TTC549 (cell line): ENCODE results near the gene MAGI1.
"Not testable (repeated sequence)": the region's sequence is repeated elsewhere in the genome, so short reads cannot be mapped to it uniquely, and the experiment has no call there.

Experiments
- FAIRE-seq: peaks from 2 replicates; lab custom pipeline; 2012; peaks lifted over from hg19 to GRCh38; lab: Jason Lieb, UNC

Gene MAGI1

DNA sequence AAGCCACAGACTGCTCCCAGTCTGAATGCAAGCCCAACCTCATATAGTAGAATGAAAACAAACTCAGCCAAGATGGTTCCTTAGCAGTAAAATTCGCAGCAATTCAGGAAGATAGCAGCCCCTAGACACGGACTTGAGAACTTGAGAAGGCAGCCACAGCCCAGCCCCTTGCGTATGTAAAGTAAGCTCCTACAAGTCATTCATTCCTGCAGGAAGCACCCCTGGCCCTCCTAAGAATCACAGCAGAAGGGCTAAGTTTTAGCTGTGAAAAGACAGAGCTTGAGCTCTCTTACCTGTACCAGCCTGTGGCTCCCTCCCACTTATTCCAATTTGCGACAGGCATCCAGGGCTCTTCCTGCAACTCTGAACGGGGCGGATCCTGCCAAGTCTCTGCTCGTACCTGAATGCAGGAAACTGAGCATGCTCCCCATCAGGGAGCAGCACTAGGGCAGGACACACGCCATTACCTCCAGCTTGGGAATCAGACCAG, 136.4 kb downstream of the MAGI1 start:
- FAIRE-seq: no peak

DNA sequence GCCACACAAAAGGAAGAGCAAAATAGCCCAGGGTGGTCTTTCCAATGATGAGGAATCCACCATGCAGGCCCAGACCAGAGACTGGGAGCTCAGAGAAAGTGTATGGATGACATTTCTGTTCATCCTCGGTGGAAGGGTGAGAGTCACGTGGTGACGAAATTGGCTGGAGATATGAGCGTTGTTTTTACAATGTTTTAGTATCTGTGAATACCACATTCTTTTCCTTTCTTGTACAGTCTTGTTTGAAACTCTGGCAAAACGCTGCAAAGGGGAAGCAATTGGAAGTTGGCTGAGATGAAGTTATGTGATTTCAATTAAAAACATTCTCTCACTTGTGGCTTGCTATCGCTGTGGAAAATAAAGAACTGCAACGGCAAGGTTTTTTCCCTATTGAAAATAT, 137.5 kb downstream of the MAGI1 start:
- no peak for FAIRE-seq

DNA sequence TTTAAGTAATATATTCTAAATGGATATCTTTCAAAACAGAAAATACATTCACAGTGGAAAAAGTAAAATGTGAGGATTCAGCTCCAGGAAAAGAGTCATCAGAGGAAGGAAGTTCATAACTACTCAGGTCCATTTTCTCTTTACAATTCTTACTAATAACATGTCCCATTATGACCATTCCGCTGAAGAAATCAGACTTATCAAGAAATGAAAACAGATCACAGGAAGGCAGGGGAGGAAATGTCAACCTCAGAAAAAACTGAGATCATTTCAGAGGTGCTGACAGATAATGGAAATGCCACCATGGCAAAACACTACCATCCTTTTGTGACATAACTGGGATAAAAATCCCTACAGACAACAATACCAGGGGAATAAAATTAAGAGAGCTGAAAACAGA, 139.5 kb downstream of the MAGI1 start:
- FAIRE-seq: no peak

DNA sequence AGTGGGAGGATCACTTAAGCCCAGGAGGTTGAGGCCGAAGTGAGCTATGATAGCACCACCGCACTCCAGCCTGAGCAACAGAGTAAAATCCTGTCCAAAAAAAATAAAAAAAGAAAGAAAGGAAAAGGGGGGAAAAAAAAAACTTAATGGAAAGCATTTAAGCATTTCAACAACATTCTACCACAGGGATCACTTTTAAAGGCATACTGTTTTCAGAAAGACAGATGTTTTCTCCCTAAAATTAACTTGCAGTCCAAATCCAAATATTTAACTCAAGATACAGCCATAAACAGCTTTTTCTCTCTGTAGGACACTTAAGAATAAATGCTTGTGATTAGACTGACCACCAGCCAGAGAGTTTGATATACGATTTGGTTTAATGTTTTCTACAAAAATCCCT, 141.0 kb downstream of the MAGI1 start:
- FAIRE-seq: no peak

DNA sequence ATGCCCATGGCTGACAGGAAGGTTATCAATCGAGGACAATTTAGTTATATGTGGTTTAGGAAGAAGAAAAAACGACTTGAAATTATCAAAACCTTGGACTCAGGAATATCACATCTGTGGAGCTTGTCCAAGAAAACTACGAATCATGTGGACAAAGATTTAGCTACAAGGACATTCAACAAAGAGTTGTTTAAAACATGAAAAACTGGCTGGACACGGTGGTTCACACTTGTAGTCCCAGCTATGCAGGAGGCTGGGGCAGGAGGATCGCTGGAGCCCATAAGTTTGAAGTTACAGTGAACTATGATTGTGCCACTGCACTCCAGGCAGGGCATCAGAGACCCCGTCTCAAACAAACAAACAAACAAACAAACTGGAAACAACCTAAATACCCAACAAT, 142.4 kb downstream of the MAGI1 start:
- no peak for FAIRE-seq

DNA sequence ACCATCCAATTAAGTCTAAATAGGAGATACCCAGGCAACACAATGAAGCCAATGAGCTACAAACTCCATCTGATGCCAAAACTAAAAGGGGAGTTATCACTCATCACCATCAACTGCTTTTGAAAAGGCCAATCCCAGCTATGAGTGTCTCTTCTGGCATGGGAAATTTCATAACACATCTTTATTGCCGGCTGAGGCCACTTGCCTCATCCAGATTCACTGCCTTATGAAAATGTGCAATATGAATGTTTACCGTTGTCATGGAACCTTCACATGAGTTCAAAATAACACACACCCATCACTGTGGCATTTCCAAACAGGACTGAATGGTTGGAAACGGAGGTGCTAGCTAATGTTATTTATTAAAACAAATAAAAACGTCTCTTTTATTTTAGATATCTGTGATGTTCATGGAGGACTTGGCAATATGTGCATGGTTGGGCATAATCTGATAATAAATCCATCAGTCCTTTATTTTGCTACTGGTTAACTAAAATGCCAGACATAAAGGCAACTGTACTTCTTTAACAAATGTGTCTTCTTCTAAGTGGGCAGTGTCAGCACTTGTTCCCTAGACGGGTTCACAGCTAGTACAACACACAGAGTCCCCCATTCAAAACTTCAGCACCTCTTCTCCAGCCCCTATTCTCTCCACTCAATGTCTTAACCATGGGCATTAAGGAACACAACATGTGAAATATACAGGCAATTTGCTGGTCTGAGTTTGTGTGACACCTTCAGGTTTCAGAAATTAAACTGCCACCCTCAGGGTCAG, 143.9 kb downstream of the MAGI1 start:
- FAIRE-seq: no peak

DNA sequence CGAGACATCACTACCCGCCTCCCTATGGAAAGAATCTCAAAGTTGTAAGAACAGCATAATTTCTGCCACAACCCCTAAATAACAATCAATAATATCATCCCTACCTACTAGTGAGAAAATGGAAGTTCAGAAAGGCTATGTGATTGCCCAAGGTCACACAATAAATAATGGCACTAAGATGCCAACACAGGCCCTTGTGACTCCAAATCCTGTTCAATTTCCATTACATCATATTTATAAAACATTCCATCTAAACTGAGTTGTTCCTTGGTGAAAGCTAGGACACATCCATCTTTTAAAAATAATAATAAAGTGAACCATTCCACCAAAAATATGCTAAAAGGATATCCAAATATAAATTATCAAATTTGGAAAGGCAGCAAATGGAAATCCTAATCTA, 144.6 kb downstream of the MAGI1 start:
- FAIRE-seq: no peak

DNA sequence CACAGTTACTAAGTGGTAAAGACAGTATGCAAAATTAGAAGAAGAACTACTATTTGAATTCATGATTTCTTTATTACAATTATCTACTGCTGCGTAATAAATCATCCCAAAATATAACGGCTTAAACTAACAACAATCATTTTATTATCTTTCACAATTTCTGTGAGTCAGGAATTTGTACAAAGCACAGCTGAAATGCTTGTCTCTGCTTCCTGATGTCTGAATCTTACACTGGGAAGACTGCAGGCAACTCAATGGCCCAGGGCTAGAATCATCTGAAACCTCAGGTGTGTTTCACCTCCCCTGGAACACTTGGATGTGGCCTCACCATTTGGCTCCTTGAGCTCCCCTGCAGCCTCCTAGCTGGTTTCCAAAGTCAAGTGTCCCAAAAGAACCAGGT, 145.1 kb downstream of the MAGI1 start:
- no peak for FAIRE-seq

DNA sequence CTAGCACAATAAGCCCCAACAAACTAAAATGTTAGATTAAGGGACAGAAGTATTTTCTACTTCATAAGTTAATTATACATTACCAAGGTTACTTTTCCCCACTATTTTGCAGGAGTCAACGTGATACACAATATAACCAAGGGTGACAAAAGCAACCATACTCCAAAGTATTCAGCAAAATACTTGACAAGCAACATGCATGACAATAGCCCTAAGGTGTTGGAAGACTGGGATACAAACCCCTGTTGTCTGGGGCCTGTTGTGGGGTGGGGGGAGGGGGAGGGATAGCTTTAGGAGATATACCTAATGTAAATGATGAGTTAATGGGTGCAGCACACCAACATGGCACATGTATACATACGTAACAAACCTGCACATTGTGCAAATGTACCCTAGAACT, 147.2 kb downstream of the MAGI1 start:
- FAIRE-seq: not testable (repeated sequence)

DNA sequence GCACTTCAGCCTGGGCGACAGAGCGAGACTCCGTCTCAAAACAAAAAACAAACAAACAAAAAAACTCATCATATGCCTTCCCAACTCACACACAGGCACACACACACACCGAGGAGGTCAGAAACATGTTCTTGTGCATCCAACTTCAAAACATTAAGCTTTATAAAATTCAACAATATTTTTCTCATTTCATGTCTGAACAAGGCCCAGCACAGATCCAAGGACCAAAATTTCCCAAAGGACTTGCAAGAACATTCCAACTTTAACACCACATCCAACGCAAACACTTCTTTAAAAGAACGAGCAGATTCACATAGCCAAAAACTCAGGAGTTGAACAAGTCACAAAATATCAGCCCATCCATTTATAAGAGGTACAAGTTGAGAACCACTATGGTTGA, 148.4 kb downstream of the MAGI1 start:
- FAIRE-seq: no peak

DNA sequence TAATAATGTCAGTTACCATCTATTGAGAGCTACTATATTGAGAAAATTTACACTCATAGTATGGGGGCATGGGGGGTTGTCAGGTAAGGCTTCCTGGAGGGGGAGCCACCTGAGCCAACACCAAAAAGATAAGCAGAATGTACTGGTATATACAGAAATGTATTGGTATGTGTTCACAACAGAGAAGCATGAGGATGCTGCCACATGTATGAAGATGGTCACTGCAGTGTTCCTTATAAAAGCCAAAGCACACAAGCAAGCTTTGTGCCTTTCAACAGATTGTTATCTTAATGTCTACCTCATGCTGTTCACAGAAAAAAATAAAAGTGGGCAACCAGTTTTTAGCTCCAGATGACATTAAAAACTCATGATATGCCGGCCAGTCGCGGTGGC, 149.0 kb downstream of the MAGI1 start:
- no peak for FAIRE-seq

DNA sequence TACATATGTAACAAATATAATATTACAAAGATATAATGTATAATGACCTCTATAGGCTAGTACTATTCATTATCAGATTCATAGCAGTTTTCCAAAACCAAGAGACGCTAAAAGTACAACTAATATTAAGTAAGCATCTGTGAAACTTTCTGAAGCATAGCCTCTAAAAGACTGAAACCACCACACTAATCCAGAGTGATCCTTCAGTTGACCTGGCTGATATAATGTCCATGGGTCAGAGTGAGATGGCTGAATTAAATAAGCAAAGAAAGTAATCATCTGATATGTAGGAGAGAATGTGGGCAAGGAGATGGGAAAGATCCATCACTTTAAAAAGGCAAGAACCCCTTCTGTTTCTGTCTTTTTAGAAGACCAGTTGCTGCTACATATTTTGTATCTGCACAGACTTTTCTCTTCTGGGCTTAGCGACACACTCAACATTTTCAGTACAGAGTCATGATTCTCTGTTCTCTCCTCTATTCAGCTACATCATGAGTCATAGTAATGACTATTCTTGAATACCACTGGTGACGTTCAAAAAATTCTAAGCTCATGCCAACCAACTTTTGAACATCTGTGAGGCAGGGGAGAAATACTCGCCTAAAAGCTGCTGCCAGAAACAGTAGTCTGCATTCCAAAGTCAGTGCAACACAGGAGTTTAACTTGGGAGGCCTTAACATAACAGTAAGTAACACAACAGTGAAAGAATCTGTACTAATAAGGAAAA, 149.6 kb downstream of the MAGI1 start:
- FAIRE-seq: no peak

DNA sequence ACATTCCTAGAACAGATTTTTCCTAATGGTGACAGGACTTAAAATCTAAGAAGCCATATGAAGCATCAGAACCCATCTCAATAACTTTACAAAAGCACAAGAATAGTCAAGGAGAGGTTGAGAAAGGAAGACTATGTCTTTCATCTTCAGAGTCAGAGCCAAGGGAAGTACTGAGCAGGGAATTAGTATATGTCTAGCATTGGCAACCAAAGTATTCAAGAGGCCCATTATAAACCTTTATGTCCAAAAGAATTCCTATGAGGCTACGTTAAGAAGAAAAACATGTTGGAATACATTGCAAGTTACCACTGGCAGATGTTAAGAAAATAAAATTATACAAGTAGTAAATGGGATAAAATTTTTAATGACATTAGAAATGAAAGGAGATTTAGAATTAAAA, 150.5 kb downstream of the MAGI1 start:
- no peak for FAIRE-seq

DNA sequence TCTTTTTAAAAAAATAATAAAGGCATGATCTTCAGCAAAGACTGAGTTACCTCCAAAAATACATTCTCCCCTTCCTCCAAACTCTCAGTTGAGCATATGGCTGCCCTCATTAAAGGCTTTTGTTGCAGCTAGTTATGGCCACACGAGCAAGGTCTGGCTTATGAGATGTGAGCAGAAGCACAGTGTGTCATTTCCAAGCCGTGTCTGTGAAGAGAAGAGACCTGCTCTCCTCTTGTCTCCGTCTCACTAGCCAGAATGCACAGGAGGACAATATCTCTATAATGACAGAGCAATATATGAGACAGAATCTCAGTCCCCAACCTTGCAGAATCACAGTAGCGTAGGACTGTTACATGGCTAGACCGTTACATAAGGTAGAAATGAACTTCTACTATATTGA, 152.3 kb downstream of the MAGI1 start:
- FAIRE-seq: no peak

DNA sequence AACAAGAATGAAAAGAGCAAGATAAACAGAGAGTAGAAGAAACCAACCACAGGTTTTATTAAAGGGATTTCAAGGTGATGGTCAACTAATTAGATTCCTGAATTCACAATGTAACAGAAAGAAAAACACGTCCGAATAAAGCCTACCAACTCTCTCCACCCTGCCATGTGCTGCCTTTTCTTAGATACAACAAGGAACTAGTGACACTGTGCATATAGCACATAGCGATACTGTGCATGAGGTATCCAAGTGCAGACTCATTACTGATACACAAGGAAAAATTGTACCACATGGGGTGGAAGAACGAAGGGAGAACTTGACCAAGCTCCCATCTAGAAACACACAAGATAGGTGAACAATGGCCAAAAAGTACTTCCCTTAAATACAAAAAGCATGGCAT, 154.6 kb downstream of the MAGI1 start:
- FAIRE-seq: no peak

DNA sequence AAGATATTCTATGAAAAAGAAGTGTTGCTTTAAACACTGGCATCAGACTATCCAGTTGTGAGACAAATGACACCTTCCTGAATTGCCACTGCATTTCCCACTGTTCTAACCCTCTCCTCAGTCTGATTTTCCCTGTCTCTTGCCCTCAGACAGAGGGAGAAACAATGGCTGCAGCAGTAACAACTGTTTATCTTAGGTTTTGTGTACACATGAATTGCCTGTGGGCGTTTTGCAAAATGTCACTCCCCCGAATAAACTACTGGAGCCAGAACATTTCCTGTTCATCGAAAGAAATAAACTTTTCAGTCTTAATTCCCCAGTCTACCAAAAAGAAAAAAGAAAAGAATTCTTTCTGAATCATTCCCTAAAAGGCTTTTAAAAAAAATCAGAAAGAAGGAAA, 155.1 kb downstream of the MAGI1 start:
- FAIRE-seq: no peak

DNA sequence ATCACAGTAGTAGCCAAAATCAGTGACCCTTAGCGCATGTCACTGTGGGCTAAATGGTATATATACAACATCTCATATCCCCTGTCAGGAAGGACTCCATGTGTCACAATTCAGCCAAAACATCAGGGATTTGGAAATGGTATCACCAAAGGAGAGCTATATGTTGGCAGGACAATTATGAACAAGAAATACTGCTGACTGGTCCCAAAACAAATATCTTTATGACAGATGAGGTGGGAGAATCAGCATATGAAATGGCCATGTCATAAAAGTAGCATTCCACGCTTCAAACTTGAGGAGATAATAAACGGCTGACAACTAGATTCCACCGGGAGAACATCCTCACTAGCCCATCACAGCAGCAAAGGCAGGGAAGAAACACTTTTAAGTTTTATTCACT, 158.4 kb downstream of the MAGI1 start:
- FAIRE-seq: no peak

DNA sequence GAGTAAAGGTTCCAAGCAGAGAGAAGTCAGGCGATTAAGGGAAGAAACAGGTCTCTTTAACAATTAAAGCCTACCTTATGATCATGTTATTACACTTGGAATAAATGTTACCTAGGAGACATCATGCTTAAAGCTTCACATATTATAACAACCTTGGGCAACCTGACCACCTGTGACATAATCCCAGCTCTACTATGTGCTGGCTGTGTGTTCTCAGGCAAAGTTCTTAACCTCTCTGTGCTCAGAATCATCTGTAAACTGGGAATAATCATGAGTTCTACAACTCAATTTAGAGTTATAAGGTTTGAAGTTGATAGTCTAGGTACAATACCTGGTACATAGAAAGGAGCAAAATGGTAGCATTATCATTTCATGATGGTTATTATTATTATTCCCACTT, 159.3 kb downstream of the MAGI1 start:
- FAIRE-seq: no peak

DNA sequence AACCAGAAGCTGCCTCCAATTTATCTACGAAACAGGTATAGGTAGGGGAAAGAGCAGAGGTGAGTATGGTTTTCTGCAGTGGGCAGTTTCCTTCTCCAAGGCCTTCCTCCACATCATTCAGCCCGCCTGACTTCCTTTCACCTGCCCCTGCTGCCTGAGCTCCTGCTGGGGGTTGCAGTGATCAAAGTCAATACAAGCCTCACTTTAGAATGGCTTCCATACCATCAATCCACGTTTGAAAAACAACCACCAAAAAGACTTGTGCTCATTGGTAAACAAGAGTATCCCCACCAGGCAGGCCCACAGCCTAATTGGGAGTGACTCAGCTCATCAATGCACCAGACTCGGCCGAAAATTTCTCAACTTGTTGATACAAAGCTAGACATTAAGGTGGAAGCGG, 159.9 kb downstream of the MAGI1 start:
- FAIRE-seq: no peak

DNA sequence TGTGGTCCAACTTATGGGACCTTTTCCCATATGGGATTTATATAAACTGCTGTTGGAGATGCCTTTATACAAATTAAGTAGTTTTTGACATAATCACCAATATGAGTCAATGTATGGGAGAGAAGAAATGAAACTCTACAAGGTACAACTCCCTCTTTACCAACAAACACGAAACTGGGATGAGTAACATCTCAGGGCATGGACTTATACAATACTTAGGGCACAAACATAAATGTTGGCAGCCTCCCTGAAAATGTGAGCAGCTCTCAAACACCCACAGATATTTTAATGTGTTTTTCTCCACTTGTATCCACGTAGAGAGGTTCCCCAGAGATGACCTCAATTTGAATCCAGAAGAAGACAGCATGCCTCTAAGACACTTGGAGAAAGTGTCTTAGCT, 161.6 kb downstream of the MAGI1 start:
- no peak for FAIRE-seq

DNA sequence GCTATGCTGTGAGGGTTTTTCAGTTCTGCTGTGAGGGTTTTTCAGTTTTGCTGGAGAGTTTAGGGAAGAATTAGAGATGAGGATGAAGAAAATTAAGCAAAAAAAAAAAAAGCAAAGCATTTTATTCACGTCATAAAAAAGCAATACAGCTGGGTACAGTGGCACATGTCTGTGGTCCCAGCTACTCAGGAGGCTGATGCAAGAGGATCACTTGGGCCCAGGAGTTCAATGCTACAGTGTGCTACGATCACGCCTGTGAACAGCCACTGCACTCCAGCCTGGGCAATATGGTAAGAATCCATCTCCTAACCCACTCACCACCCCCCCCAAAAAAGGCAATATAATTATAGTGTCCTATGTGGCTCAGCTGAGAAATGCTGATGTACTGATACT, 162.7 kb downstream of the MAGI1 start:
- FAIRE-seq: no peak

DNA sequence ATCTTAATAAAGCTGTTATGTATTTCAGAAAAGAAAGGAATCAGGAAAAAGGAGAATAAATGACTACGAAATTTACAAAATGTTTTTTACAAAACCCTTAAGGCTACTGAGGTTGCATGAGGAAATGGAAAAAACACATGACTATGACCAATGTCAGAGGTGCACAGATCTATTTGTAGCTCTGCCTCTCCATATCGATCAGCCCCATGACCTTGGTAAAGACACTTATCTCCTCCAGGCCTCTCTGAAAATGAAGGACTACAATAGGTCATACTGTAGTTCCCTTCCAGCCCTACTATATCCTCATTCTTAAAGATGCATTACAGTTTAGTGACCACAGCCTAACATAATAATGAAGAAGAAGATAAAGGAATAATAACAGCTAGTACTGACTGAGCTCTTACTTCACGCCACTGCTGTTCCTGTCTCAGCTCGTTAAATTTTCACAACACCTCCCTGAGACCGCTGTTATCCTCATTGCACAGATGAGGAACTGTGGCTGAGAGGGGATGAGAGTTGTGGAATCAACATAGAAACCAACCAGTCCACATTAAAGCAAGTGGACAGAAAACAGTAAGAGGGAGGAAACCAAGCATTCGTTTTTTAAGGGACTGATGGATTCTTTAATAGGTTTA, 163.2 kb downstream of the MAGI1 start:
- no peak for FAIRE-seq

DNA sequence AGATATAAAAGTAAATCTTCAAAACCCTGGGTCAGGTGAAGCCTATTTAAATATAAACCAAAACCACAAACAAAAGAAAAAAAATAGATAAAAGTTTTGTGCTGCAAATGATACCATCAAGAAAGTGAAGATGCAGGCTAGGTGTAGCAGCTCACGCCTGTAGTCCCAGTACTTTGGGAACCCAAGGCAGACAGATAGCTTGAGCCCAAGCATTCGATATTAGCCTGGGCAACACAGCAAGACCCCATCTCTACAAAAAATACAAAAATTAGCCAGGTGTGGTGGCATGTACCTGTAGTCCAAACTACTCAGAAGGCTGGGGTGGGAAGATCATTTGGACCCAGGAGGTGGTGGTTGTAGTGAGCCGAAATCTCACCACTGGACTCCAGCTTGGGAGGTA, 164.8 kb downstream of the MAGI1 start:
- FAIRE-seq: no peak

DNA sequence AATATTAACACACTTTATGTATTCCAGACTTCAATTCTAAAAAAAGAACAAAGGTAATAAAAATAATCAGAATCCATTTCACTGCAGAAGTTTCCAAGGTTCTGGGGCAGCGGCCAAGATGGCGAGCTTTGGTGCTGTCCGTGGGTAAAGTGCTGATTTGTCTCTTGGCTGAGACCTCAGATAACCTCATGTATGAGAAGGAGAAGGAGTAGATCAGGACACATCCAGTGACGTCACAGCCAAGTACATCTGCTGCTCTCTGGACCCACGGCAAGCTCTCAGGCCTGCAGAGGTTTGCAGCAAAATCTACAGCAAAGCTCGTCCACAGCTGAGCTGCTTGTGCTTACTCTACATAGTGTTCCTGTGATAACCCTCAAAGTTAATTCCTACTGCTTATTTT, 165.7 kb downstream of the MAGI1 start:
- no peak for FAIRE-seq
